Activated T-cell treated with anti-CD3 and anti-CD28 coated beads for 48 hours (primary cell): Measurements from ENCODE around the gene PNP.
A peak's percentile ranks its signal among the peaks of the same experiment; 100 is the strongest.

ENCODE experiments used
- DNase-seq: peaks from one replicate; pipeline ENCODE4 v3.0.0-alpha.2; 2020; ENCODE audit warnings: low read depth

Gene PNP

DNA sequence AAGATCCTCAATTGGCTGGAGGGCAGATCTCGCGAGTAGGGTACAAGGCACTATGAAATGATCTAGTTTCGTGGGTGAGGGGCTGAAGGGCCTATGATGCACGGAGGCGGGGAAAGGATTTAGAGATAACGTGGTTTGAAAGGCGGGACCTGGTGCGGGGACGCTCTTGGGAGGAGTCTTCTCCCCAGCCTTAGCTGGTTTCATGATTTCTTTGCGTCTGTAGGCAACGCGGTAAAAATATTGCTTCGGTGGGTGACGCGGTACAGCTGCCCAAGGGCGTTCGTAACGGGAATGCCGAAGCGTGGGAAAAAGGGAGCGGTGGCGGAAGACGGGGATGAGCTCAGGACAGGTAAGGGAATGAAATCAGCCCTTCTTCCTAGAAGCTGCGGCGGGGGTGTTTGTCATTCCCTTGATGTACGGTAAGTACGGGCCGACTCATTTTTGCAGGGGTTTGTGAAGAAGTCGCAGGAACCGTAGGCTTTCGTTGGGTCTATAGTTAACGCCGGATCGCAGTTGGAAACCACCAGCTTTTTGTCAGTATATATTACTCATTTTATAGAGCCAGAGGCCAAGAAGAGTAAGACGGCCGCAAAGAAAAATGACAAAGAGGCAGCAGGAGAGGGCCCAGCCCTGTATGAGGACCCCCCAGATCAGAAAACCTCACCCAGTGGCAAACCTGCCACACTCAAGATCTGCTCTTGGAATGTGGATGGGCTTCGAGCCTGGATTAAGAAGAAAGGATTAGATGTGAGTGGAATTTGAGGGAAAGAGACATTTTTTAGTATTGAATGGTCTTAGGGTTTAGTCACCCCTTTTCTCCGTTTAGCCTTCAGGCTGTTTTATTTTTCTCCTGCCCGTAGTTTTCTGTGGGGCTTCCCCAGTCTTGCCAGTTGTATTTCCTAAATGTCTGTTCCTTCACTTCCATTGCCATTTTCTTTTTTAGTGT is 13.6 kb upstream of the PNP start:
- peak; percentile 16 for DNase-seq

DNA sequence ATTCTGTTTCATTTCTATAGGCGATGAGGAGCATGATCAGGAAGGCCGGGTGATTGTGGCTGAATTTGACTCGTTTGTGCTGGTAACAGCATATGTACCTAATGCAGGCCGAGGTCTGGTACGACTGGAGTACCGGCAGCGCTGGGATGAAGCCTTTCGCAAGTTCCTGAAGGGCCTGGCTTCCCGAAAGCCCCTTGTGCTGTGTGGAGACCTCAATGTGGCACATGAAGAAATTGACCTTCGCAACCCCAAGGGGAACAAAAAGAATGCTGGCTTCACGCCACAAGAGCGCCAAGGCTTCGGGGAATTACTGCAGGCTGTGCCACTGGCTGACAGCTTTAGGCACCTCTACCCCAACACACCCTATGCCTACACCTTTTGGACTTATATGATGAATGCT is 12.2 kb upstream of the PNP start:
- no peak for DNase-seq

DNA sequence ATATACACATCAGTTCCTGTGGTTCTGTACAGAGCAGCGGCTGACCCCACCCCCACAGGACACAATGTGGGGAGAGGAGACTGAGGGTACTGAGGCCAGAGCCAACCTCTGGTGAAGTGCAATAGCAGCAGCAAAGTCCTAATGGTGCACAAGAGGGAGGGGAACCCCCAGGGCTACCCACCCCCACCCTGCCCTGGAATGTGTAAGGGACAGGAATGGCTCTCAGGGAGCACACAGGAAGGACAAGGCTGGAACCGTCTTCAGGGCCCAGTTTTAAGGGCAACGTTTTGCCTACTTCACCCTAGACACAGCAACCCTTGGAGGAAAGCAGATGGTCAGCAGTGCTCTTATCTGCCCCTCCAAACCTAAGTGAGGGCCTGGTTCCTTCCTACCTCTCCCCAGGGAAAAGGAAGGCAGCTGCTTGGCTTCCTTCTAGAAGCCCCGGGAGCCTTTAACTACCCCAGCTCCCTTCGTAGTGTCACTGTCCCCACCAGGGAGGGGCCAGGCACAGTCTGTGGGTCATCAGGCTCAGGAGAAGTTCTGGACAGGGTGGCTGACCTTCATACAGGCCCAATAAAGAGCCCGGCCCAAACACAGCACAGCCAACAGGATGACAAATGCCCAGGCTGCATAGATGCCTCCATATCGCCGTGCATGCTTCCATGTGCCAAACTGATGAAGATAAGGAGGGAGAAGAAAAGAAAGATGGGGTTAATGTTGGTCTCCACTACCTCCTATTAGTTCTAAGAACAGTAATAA is 11.0 kb upstream of the PNP start:
- no peak for DNase-seq

DNA sequence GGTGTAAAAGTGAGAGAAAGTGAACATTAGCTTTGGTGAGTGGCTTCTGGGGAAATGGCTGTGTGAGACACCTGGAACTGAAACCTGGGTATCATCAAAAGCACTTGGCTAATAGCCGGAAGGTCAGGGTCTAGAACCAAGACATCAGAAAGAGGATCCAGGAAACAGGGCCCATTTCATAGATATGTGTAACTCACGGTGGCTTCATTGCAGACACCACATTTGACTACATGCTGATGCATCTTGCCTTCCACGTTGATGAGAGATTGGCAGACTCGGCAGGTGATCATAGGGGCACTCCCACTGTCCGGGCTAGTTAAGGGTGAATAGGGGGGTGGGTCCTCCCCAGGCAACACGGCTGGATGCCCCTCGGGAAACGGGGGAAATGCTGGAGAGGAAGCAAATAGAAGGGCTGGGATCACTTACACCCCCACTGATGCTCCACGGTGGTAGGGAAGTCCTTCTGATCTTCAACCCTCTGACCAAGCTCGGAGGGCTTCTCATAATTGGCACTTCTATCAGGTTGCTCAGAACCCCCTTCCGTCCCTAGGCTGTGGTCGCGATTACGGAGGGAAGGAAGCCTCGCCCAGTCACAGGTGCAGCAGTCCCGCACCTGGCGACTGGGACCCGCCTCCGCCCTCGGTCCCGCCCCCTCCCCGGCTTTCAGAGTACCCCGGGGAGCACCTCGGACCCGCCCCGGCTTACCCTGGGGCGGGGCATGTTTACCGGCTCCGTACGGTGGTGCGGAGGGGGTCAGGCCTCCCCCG is 8.6 kb upstream of the PNP start:
- peak; percentile 21 for DNase-seq

DNA sequence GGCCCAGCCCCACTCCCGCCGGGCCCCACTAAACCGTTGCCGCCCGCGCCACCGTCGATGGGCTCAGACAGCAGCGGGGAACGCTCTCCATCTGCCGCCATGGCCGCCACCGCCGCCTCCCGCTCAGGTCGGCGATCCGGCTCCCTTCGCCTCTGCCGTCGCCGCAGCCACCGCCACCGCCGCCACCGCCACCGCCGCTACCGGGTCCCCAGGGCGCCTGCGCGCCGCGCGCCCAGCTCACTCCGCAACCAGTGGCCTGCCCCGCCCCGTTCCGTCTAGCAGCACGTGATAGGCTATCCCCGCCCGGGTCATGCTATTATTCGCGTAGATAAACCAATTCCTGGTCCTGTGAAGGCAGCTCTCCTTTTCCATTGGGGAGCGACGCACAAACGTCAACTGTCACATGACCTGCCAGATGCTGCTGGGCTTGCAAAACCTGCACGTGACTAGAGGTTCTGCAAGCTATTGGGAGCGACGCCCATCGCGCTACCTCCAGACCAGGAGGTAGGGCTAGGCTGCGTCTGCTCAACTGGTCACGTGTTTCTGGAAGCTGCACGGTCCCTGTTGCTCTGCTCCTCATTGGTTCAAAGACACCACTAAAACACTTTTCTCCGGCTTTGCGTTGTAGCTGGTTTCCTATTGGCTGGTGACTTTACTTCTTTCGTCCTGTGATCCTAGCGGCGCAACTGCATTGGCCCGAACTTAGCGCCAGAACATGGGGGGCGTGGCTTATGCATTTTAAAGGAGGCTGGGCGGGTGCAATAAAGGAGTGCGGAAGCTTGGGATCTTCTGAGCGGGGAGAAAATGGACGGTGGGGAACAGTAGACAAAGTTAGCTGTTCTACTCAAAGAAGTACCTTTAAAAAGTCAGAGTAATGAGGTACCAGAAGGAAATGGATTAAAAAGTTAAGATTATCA is 7.7 kb upstream of the PNP start, which contains the start of gene PIP4P1:
PIP4P1 (minus strand) TSS at position 210 of the 917 bp plus-strand sequence; CDS start at position 101, 109 bp downstream.
- peak; percentile 96 for DNase-seq

DNA sequence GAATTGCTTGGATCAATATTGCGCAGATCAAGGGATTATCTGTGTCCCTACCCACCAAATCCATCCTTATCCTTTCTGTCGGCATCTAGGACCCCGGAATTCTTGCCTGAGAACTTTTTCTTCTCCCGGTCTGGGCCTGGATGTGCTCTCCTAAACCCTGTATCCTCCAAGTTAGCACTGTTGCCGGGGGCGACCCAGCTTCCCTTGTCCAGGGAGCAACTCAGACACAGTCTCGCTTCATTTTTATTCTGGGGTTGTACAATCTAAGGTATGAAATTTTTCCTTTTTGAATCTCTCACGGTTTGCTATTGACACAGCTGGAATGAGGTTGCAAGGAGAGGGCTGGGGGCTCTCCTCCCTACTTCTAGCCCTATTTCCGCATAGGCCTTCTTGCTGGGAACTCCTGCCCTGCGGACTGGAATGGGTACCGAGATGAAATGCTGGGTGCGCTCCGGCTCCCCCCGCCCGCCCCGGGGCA is 403 bp upstream of the PNP start:
- no peak for DNase-seq

DNA sequence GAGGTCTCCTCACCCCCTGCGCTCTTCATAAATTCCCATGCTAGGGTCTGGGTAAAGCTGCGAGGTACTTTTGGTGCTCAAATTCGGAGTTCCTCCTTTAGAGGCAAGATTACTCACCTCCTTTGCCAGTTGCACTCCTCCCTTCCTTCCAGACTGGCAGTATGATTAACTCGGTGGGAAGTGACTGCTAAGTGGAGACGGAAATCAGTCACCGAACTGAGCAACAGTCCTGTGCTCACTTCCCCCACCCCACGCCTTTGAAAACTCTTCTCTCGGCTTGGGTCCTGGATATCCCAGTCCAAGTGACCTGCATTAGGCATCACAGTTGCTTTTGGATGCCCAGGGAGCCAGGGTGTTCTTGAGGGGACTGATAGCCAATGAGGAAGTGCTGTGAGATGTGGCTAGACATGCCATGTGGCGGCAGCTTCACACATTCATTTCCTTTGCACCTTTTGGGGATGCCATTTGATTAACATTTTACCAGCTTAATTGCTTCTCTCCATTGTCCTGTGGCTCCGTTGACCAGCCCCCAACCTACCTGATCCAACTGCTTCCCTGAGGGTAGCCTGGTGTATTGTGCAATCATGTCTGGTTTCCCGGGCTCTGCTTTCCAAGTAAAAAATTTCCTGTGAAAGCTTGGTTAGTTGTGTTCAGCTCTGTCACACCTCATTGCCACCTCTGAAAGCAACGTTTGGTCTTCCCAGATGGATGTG is 840 bp downstream of the PNP start:
- peak; percentile 48 for DNase-seq

DNA sequence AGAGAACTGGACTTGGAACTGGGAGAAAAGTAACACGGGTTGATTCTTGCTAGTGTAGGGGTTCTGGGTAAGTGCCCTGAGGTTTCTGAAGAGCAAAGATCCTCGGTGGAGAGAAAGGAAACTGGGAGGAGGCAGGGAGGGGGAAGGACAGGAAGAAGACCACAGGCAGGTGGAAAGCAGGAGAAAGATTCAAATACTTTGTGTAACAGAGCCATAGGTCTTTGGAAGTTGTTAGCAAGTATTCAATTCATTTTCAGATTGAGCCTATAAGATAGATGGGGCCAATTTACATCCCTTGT is 1.3 kb downstream of the PNP start:
- no peak for DNase-seq

DNA sequence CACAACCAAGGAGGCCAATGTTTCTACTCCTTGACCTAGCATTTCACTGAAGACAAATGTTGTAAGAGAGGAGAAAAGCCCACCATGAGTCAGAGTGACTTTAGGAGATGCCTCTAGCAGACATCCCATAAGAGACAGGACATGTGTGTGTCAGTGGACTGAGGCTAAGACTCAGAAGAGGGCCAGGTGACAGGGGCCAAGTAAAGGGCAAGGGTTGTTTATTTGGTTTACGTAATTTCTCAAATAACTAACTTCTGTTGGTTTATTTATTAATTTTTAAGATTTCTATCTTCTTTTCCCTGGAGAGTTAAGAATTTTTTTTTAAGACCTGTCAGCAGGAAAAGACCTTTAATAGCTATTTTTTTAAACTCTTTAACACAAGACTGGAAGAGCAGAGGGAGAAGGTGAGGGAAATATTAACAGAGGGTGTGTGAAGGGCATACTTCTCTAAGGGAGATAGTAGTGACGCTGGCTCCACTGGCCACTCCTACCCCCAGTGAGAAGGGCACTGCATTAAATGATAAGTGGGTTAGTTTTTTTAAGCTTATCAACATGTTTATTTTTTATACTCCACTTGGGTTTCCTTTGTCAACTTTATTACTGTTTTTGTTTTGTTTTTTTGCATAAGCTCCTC is 3.4 kb downstream of the PNP start:
- DNase-seq: no peak

DNA sequence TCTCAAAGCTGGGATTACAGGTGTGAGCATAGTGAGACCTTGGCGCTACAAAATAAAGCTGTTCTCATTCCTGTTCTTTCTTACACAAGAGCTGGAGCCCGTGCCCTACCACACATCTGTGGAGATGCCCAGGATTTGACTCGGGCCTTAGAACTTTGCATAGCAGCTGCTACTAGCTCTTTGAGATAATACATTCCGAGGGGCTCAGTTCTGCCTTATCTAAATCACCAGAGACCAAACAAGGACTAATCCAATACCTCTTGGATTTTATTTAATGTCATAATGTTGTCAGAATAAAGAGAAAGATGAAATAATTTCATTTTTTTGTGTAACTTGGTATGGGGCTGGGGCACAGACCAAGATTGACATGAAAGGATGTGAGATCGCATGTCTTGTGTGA is 7.6 kb downstream of the PNP start:
- no peak for DNase-seq

DNA sequence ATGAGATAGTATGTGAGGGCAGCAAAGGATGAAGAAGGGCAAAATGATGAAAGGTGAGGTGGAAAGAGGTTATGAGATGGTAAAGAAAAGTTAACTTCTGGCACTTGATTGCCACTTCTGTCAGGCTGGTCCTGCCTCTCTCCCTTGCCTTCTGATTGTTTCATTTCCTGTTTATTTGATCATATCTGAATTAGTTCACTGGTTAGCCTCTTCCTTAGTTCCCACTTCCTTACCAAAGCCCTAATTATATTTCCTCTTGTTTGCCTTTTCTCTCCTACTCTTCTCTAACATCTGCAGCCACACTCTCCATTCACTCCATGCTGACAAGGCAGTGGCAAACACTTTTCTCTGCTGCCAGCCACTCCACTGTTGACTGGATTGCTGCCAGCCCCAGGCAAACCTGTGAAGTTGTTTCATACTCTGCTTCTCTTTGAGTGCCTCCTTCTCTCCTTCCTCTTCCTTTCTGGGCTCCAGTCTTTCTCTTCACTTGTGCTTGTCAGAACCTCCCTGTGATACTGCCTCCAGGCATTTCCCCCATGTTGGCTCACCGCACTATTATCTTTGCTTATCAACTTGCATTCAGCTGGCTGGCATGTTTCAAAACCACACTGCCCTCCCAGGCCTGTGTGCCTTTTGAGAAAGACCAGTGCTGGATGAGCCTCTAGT is 8.1 kb downstream of the PNP start:
- no peak for DNase-seq

DNA sequence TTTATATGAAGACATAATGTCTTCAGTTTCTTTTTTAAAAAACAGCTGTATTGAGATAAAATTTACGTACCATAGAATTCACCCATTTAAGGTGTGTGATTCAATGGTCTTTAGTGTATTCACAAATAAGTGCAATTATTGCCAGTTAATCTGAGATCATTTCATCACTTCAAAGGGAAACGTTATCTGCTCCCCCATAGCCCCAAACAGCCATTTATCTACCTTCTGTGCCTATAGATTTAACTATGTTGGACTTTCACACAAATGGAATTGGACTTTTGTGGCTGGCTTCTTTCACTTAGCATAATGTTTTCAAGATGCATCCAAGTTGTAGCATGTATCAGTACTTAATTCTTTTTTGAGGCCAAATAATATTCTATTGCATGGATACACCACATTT is 9.7 kb downstream of the PNP start:
- DNase-seq: no peak

DNA sequence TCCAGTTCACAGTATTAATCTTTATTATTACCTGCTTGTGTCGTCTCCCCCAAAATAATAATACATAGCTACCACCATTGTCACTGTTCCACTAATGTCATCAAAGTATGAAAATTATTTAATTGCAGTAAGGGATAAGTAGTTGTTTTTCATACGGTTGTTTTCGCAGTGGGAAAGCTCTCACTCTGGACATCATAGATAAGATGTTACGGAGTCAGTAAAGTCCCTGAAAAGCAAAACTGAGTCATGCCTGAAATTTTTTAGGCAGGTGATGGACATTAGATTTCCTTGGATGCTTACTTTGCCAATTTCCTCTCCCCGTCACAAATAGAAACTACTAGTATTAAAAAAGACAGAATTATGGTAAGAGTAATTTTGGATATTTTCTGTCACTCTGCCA is 13.2 kb downstream of the PNP start:
- no peak for DNase-seq

DNA sequence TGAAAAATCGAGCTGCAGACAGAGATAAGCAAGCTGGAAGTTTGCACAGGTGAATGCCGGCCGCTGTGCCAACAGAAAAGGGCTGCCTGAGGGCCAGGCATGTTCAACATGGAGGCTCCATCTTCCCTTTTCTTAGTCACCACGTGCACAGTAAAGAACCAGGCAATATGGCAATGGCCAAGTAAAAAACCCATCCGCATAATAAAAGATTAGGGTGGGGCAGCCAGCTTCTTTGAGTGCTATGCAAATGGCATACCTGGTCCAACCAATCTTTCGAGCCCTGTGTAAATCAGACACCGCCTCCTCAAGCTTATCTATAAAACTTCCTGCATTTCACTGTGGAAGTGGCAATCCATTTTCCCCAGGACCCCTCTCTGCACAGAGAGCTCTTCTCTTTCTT is 16.7 kb downstream of the PNP start:
- no peak for DNase-seq

DNA sequence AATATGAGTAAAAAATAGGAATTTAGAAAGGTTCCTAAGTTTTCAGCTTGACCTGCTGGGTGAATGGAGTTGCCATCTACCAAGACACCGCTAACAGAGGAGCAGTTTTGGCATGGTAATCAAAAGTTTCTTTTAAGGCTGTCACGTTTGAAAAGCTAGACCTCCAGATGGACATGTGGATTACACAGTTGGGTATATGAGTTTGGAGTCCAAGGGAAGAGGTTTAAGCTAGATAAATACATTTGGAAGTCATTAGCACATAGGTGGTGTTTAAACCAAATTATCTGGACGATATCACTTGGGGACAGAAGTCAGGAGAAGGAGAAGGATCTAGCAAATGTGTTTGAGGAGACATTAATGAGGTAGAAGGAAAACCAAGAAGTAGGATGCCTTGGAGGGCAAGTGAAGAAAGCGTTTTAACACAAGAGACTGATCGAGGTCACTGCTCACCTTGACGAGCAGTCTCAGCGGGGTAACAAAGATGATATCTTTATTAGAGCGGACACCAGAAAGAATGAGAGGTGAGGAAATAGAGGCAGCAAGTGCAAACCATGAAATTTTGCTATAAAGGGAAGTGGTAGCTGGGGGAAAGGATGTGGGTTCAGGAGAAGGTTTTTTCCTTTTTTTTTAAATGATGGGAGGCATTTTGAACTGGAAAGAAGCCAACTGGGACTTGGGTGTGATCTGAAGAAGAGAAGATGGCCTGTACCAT is 17.6 kb downstream of the PNP start:
- DNase-seq: no peak

DNA sequence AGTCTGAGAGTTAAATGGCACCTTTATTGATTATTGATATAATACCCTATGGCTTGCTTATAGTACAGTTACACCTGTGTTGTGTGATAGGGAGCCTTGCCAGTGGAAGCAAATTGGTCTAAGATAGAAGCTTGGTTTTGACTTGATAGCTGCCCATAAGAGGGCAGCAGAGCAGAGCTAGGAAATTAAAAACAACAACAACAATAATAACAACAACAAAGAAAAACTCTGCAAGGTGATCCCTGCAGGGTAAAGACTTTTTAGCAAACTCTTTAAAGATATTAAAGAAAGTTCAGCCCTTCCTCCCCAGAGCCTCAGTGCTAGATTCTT is 18.2 kb downstream of the PNP start:
- DNase-seq: no peak

DNA sequence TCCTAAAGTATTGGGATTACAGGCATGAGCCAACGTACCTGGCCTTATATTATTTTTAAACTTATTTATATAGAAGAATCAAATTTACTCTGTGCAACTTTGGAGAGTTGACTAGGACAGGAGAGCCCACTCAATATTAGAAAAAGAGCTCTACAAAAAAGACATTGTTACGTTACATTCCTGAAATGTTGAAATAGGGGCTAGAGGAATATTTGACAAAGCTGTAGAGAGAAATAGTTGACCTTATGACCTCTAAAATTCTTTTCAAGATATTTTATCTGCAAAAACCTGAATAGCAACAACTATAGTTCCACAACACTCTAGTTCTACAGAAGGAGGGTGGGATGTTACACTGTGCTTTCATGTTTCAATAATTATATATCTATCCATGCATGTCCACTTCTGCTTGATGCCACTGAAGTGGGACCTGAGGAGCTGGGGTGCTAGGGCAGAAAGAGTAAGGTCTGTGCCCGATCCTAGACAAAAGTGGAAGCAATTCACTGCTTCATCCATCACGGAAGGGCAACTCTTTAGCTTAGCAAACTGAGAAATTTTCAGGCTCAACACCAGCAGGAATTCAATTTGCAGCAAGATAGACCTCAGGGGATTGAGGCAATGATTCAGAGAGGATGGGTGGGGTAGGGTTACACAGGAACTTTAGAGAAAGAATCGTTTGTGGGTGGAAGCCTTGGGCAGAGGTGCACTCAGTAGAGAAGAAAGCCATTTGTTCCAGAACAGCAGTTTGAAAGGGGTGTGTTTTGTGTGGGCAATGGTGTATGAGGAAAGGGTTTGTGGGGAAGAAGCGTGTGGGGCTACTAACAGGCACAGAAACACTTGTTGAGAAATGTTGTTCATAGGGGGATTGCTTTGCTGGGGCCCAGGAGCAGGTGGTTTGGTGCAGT is 20.1 kb downstream of the PNP start:
- DNase-seq: no peak

DNA sequence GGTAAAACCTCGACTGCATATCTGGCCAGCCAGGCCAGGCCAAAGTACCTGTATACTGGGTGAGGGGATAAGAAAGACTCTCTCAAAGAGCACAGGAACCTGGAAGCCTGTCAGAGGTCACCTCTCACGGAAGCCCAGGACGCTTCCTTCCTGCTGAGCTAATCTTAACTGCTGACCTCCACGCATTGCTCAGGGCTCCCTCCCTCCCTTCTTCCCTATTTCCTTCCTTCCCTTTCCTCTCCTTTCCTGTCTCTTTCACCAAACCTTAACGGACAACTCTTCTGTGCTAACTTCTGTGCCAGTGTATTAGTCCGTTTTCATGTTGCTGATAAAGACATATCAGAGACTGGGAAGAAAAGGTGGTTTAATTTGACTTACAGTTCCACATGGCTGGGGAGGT is 21.4 kb downstream of the PNP start:
- DNase-seq: no peak
